ENCODE results near the gene MZT2B. TPM values are rescaled to one million over a fixed set of nuclear protein-coding genes. Genes with fewer than 3 reads are reported as not detected.

Gene MZT2B
- total RNA-seq, 1 experiment from 2014 or later: 198 TPM

- Mint-ChIP-seq H3K4me1 (peaks cover 0 to 6% of the 10 kb centered on the region in 2 experiments; a peak in 2 of 4 replicates), H3K27me3 (ENCODE audit: low read depth) (no peaks in the 10 kb centered on the region; the same call in 1 of the 2 replicates), H3K36me3 (ENCODE audit: insufficient read depth in 1 of 3, low read depth in 3 of 3) (peaks cover 12 to 52% (median 32%) of the 10 kb centered on the region in 3 experiments; a peak in 6 of 7 replicates), H3K27ac (no peak overlapping the region; a peak in 2 of 7 replicates), H3K4me3 (no peak overlapping the region), H3K9me3 (no peaks in the 10 kb centered on the region)
- WGBS (ENCODE audit: extremely low coverage, insufficient read length, low lambda C conversion rate): no CpG with 5 or more reads among the region's 6 CpGs
- no peaks in the 10 kb centered on the region for H3K4me1 ChIP-seq (ENCODE audit: insufficient read depth, low read length)
- no peak overlapping the region for H3T11ph ChIP-seq (ENCODE audit: low read length)
- no peak overlapping the region for H2BK12ac ChIP-seq (ENCODE audit: insufficient read length, low read depth, low read length)
- no peak overlapping the region for H3K27ac ChIP-seq (ENCODE audit: insufficient read length, low read depth, low read length)
- no peak overlapping the region for H3K4ac ChIP-seq (ENCODE audit: low read depth, low read length)
- DNase-seq: no peak
- H2BK20ac ChIP-seq (ENCODE audit: low read depth, low read length, poor library complexity, severe bottlenecking): no peak overlapping the region
- H3K9me3 ChIP-seq (ENCODE audit: control insufficient read depth, low read depth, low read length): no peaks in the 10 kb centered on the region
- H3K27me3 ChIP-seq (ENCODE audit: insufficient read depth, low read length): no peaks in the 10 kb centered on the region
- H3K23me2 ChIP-seq (ENCODE audit: insufficient read length, low read depth, low read length, poor library complexity, severe bottlenecking): no peaks in the 10 kb centered on the region
- H3K23ac ChIP-seq (ENCODE audit: insufficient read length, low read depth, low read length): no peak overlapping the region
- no peak overlapping the region for H3K14ac ChIP-seq (ENCODE audit: insufficient read depth, low read length)
- H2BK120ac ChIP-seq (ENCODE audit: low read depth, low read length, poor library complexity, severe bottlenecking): no peak overlapping the region
- H2AK5ac ChIP-seq (ENCODE audit: insufficient read length, low read length): no peak overlapping the region
- no peak overlapping the region for H3K18ac ChIP-seq (ENCODE audit: insufficient read length, low read depth, low read length)
- no peak overlapping the region for H3K56ac ChIP-seq (ENCODE audit: insufficient read length, low read depth, low read length)
- H4K20me1 ChIP-seq (ENCODE audit: control insufficient read depth, insufficient read depth, insufficient read length): no peaks in the 10 kb centered on the region
- H2AFZ ChIP-seq (ENCODE audit: low read length): no peak overlapping the region
- no peak overlapping the region for H4K5ac ChIP-seq (ENCODE audit: insufficient read length, low read depth, low read length)
- no peak overlapping the region for H3K9ac ChIP-seq (ENCODE audit: extremely low read depth, insufficient read length, low read length)
- no peak overlapping the region for H3K4me2 ChIP-seq (ENCODE audit: insufficient read depth, insufficient read length, low read length)
- no peak for TF ChIP-seq CTCF (conservative IDR thresholded peaks at IDR 0.05)
- no peak overlapping the region for H2BK5ac ChIP-seq (ENCODE audit: insufficient read length, low read length)
- H4K91ac ChIP-seq (ENCODE audit: insufficient read length, low read depth, low read length): no peak overlapping the region
- H2BK15ac ChIP-seq (ENCODE audit: low read depth, low read length): no peak overlapping the region
- H4K8ac ChIP-seq (replicated peaks; ENCODE audit: insufficient read length, low read depth, low read length): no peak overlapping the region
- no peaks in the 10 kb centered on the region for H3K79me2 ChIP-seq (ENCODE audit: insufficient read depth, low read length)
- no peaks in the 10 kb centered on the region for H3K79me1 ChIP-seq (ENCODE audit: insufficient read depth, low read depth, low read length, poor library complexity, severe bottlenecking)
Measured at GRCh38 chr2:130160131-130160530, 21.9 kb upstream of the MZT2B start.

Measured in H9 (cell line).